ENCODE data around the gene AIG1. TPM values are rescaled to one million over a fixed set of nuclear protein-coding genes. Genes with fewer than 3 reads are reported as not detected.

The AIG1 gene
- total RNA-seq, 1 experiment from 2014 or later, result 29.9 TPM

DNA sequence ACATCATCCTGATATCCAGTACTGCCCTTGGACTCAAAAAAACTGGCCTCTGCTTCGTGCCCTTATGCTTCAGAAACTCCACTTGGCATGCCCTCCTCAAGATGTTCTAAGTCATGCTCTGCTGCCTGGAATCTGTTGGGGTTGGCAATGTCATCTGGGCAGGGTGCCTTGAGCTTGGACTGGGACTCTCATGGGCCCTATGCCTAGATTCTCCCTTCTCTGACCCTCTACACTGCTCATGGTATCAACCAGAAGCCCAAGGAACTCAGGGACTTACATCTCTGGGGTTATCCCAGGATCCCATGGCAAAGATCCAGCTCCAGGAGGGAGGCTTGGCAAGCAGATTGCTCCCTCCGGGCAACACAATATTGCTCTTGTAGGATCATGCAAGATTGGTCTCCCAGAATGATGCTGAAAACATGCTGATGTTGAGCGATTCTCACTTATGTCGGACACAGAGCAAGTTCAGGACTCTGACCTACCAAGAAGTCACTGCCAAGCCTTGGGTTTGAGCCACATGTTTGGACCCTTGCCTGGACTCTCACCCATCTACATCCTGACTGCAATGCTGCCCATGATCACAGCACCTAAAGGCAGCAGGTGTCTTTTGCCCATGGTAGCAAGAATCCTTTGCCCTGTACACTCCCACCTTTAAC, 301.0 kb downstream of the AIG1 start:
- DNase-seq (ENCODE audit: low read depth in 1 of 2, low spot score in 2 of 2), result no peak
- H3K4me3 ChIP-seq, result no peak overlapping the region
- no peak overlapping the region for H3K27ac ChIP-seq
- no peaks in the 10 kb centered on the region for H3K36me3 ChIP-seq
- no peaks in the 10 kb centered on the region for H3K27me3 ChIP-seq (replicated peaks)
- peaks cover 10% of the 10 kb centered on the region; the same call in 1 of the 2 replicates for H3K4me1 ChIP-seq (replicated peaks)
- no peaks in the 10 kb centered on the region for H3K9me3 ChIP-seq (replicated peaks)

DNA sequence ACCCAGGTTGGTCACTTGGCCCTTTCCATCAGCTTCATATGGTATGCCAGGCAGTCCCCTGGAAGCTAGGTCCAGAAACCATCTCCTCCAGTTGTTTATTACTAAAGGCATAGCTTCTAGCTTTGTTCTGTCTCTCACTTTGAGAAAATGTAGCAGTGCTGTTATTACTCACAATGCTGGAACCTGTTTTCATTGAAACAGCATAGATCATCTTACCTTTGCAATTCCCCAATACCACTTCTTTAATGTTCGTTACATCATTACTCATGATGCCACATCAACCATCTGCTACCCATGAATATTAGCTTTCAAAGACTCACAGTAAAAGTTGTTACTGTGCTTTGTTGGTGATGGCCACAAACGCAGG, 301.5 kb downstream of the AIG1 start:
- Histone ChIP-seq H3K4me3 (no peak overlapping the region), H3K27me3 (replicated peaks) (no peaks in the 10 kb centered on the region), H3K4me1 (replicated peaks) (peaks cover 10% of the 10 kb centered on the region; the same call in 1 of the 2 replicates), H3K36me3 (no peaks in the 10 kb centered on the region), H3K27ac (no peak overlapping the region), H3K9me3 (replicated peaks) (no peaks in the 10 kb centered on the region)
- DNase-seq (ENCODE audit: low read depth in 1 of 2, low spot score in 2 of 2), result no peak

DNA sequence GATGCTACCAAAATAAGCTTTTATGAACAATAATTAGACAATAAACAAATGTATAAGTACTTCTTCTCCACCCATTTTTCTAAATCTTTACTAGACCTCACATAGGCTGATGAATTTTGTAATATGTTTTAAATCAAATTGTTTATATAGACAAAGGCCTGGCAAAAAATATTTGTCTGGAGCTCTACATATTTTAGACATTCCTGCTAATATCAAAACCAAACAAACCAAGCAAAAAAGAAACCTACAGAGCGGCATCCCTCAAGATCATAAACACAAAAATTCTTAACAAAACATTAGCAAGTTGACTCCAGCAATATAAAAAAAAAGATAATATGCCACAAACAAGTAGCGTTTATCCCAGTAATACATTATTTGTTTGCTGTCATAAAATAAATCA, 302.6 kb downstream of the AIG1 start:
- DNase-seq (ENCODE audit: low read depth in 1 of 2, low spot score in 2 of 2), result peak in 1 of 2 experiments; percentile 5
- Histone ChIP-seq H3K36me3 (no peaks in the 10 kb centered on the region), H3K4me1 (replicated peaks) (peaks cover 6% of the 10 kb centered on the region; the same call in 1 of the 2 replicates), H3K9me3 (replicated peaks) (no peaks in the 10 kb centered on the region), H3K27me3 (replicated peaks) (no peaks in the 10 kb centered on the region), H3K4me3 (no peak overlapping the region), H3K27ac (no peak overlapping the region)

DNA sequence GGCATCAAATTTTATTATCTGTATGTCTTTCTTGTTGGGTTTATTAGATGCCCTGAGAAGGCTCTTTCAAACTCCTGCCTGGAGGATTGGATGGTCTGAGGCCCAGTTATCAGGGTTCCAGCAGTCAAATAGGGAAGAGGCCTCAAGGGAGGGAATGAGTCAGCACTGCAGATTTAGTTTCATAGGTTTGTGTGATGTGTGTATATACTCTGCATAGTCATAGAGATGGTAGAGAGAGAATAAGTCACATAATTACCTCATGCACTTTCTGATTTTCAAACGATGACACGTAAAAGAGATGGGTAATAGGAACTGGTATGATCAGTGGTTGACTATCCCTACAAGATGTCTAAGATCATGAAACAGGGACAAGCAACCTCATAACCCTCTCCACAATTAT, 307.7 kb downstream of the AIG1 start:
- Histone ChIP-seq H3K27ac (no peak overlapping the region), H3K27me3 (replicated peaks) (no peaks in the 10 kb centered on the region), H3K9me3 (replicated peaks) (peaks cover 2% of the 10 kb centered on the region; the same call in 1 of the 2 replicates), H3K36me3 (no peaks in the 10 kb centered on the region), H3K4me1 (replicated peaks) (no peaks in the 10 kb centered on the region), H3K4me3 (no peak overlapping the region)
- DNase-seq (ENCODE audit: low read depth in 1 of 2, low spot score in 2 of 2), result no peak

DNA sequence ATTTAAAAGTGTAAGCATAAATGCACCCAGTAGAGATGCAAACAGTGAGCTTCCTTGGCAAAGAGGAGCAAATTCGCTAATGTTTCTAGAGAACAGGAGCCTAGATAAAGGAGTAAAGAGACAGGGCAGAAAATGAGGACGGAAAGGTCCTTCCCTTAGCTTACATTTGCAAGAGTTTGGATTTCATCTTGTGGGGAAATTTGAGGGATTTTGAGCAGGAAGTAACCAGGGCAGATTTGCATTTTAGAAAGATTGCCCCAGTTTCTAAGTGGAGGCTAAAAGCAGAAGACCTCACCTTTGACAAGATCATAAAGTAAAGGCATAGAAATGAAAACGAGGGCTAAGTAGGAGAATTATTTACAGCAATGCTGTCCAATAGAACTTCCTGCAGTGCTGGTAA, 309.3 kb downstream of the AIG1 start:
- Histone ChIP-seq H3K36me3 (no peaks in the 10 kb centered on the region), H3K4me1 (replicated peaks) (no peaks in the 10 kb centered on the region), H3K27me3 (replicated peaks) (no peaks in the 10 kb centered on the region), H3K4me3 (no peak overlapping the region), H3K27ac (no peak overlapping the region), H3K9me3 (replicated peaks) (peaks cover 2% of the 10 kb centered on the region; the same call in 1 of the 2 replicates)
- no peak for DNase-seq (ENCODE audit: low read depth in 1 of 2, low spot score in 2 of 2)

DNA sequence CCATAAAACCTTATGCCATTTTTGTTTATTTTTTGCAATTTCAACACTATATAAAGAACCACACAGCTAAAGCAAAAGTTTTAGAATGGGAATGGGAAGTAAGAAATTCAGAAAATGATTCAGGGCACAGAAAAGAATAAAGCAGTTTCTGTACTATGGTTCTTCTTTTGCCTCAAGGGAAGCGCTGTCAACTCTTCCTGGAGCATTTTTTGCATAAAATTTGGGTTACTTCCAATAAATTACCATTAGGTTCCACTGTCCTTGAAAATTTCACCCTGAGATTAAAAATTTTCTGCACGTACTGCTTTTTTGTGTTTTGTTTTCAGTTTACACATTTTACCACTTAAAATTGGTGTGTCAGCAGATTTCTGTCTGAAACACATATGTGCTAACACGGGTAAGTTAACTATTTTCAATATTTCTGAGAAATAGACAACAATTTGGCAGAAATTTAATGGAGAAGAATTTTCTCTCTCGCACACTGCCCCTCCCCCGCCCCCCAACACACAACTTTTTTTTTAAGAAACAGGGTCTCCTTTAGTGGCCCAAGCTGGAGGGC, 310.2 kb downstream of the AIG1 start:
- no peaks in the 10 kb centered on the region for H3K27me3 ChIP-seq (replicated peaks)
- peaks cover 2% of the 10 kb centered on the region; the same call in 1 of the 2 replicates for H3K9me3 ChIP-seq (replicated peaks)
- no peaks in the 10 kb centered on the region for H3K4me1 ChIP-seq (replicated peaks)
- H3K4me3 ChIP-seq, result no peak overlapping the region
- no peaks in the 10 kb centered on the region for H3K36me3 ChIP-seq
- H3K27ac ChIP-seq, result no peak overlapping the region
- DNase-seq (ENCODE audit: low read depth in 1 of 2, low spot score in 2 of 2), result no peak

DNA sequence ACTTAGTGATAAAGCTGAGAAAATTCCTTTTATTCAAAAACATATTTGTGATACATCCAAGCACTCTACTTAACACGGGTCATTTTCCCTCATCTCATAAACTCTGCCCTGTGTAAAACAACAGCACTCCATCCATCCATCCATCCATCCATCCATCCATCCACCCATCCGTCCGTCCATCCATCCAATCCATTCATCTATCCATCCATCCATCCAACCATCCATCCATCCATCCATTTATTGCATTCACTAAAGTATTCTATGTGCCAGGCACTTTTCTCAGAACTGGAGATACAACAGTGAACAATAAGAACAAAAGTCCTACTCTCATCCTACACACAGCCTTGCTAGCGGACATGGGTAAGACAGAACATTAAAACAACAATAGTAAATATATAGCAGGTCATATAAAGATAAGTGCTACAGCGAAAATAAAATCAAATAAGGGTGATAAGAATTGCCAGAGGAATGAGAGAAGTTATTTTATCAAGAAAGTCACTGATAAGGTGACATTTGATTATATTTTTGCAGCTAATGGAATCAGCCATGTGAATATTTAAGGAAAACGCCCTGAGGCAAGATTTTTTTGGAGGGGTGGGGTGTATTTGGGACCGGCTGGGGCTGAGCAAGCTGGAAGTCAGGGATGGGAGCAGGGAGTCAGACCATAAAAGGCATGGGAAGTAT, 311.7 kb downstream of the AIG1 start:
- DNase-seq (ENCODE audit: low read depth in 1 of 2, low spot score in 2 of 2), result no peak
- H3K9me3 ChIP-seq (replicated peaks), result peaks cover 2% of the 10 kb centered on the region; the same call in 1 of the 2 replicates
- no peaks in the 10 kb centered on the region for H3K27me3 ChIP-seq (replicated peaks)
- no peaks in the 10 kb centered on the region for H3K36me3 ChIP-seq
- no peak overlapping the region for H3K4me3 ChIP-seq
- no peaks in the 10 kb centered on the region for H3K4me1 ChIP-seq (replicated peaks)
- H3K27ac ChIP-seq, result no peak overlapping the region

DNA sequence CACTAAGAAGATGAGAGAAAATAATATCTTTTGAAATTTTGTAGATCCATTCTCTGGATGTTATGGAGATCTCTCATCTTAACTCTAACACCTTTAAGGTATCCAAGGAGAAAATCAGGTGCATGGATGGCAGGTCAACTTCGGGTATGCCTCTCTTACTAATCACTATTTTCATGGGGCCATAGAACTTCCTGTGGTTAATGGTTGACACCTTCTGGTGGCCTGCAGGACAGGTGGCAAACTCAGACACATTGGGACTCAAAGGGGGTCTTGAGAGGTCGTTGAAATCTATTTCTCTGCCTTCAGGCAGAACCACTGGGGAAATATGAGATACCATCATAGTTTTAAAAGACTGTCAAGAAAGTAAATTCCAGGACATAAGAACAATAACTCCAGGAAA, 313.3 kb downstream of the AIG1 start:
- Histone ChIP-seq H3K27ac (no peak overlapping the region), H3K4me3 (no peak overlapping the region), H3K36me3 (no peaks in the 10 kb centered on the region), H3K27me3 (replicated peaks) (no peaks in the 10 kb centered on the region), H3K4me1 (replicated peaks) (no peaks in the 10 kb centered on the region), H3K9me3 (replicated peaks) (0 out of 2 replicates have a peak, but pooled peaks cover 2% of the 10 kb centered on the region)
- no peak for DNase-seq (ENCODE audit: low read depth in 1 of 2, low spot score in 2 of 2)

DNA sequence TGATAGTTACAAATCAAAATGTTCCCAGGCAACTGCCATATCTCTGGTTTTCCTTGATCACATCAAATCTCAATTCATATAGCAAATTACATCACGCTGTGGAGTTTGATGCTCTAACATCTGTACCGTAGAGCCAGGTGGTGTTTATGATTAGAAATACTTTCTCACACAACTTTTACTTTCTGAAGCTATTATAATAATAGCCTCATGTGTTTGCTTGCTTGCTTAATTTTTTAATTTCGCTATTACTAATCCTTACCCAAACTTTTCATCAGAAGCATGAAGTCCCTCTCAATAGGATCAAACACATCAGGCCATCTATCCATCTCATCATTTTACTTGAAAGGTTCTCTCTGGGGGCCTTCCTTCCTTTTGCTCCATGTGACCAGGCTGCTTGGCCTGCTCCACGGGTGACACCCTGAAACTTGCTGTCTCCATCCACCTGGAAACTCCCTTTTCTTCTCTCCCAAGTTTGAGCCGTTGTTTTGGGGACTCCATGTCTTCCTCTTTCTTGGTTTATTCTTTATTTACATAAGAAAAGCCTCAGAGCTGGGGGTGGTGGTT, 314.4 kb downstream of the AIG1 start:
- DNase-seq (ENCODE audit: low read depth in 1 of 2, low spot score in 2 of 2), result no peak
- no peaks in the 10 kb centered on the region for H3K36me3 ChIP-seq
- no peaks in the 10 kb centered on the region for H3K27me3 ChIP-seq (replicated peaks)
- no peak overlapping the region for H3K27ac ChIP-seq
- H3K9me3 ChIP-seq (replicated peaks), result 0 out of 2 replicates have a peak, but pooled peaks cover 2% of the 10 kb centered on the region
- no peak overlapping the region for H3K4me3 ChIP-seq
- no peaks in the 10 kb centered on the region for H3K4me1 ChIP-seq (replicated peaks)

DNA sequence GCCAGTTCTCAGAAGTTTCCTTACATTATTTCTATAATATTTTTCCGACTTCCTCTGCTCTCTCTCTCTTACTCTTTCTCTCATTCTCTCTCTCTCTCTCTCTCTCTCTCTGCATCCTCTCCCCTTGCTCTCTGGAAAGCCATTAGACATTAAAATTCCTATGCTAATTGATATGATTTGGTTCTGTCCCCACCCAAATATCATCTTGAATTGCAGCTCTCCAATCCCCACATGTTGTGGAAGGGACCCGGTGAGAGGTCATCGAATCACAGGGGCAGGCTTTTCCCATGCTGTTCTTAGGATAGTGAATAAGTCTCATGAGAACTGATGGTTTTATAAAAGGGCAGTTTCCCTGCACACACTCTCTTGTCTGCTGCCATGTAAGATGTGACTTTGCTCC, 315.7 kb downstream of the AIG1 start:
- H3K4me1 ChIP-seq (replicated peaks), result no peaks in the 10 kb centered on the region
- no peaks in the 10 kb centered on the region for H3K27me3 ChIP-seq (replicated peaks)
- H3K27ac ChIP-seq, result no peak overlapping the region
- H3K36me3 ChIP-seq, result no peaks in the 10 kb centered on the region
- H3K9me3 ChIP-seq (replicated peaks), result 0 out of 2 replicates have a peak, but pooled peaks cover 2% of the 10 kb centered on the region
- no peak overlapping the region for H3K4me3 ChIP-seq
- no peak for DNase-seq (ENCODE audit: low read depth in 1 of 2, low spot score in 2 of 2)

DNA sequence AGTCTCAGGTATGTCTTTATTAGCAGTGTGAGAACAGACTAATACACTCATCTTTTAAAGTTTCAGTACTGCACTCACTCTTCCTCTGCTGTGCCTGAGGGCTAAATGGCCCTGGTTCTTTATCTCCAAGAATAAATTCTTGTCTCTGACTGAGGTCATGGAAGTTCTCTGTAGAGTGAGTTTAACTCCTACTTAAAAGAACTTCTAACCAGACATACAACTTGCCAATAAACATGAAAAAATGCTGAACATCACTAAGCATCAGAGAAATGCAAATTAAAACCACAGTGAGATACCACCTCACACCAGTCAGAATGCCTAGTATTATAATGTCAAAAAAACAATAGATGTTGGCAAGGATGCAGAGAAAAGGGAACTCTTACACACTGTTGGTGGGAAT, 316.2 kb downstream of the AIG1 start:
- Histone ChIP-seq H3K36me3 (no peaks in the 10 kb centered on the region), H3K4me3 (no peak overlapping the region), H3K9me3 (replicated peaks) (0 out of 2 replicates have a peak, but pooled peaks cover 2% of the 10 kb centered on the region), H3K27ac (no peak overlapping the region), H3K27me3 (replicated peaks) (no peaks in the 10 kb centered on the region), H3K4me1 (replicated peaks) (no peaks in the 10 kb centered on the region)
- DNase-seq (ENCODE audit: low read depth in 1 of 2, low spot score in 2 of 2), result no peak

DNA sequence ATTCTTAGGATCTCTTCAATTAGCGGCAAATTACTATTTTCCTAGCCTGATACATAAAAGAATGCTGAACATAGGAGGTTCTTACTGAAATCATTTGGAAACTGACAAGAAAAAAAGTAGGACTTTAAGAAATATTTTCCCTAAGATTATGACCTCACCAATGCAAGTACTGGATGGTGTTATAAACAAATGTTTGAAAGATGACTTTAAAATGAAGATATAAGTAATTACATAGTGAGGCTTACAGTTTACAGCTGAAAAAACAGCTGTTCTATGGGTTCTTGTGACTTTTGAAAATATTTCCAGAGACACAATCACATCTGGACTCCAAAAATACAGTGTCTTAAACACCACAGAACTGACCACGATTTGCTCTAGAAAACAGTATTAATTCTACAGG, 324.9 kb downstream of the AIG1 start:
- Histone ChIP-seq H3K4me1 (replicated peaks) (no peaks in the 10 kb centered on the region), H3K27me3 (replicated peaks) (no peaks in the 10 kb centered on the region), H3K4me3 (no peak overlapping the region), H3K36me3 (no peaks in the 10 kb centered on the region), H3K9me3 (replicated peaks) (no peaks in the 10 kb centered on the region; the same call in 1 of the 2 replicates), H3K27ac (no peak overlapping the region)
- no peak for DNase-seq (ENCODE audit: low read depth in 1 of 2, low spot score in 2 of 2)

DNA sequence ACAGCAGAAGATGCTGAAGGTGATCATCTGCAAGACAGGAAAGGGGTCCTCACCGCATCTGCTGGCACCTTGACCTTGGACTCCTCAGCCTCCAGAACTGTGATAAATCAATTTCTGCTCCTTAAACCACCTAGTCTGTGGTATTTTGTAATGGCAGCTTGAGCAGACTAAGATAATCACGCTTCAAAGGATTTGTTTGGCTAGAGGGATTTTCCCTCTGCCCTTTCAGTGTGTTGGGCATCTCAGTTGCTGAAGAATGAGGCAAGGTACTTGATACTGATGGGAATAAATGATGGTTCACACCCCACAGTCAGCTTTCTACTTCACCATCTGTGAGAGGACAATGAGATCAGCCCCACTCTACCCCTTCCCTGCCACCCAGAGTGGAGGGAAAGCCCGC, 329.6 kb downstream of the AIG1 start:
- no peak for DNase-seq (ENCODE audit: low read depth in 1 of 2, low spot score in 2 of 2)
- Histone ChIP-seq H3K4me1 (replicated peaks) (no peaks in the 10 kb centered on the region), H3K27me3 (replicated peaks) (no peaks in the 10 kb centered on the region), H3K9me3 (replicated peaks) (no peaks in the 10 kb centered on the region; the same call in 1 of the 2 replicates), H3K4me3 (no peak overlapping the region), H3K36me3 (no peaks in the 10 kb centered on the region), H3K27ac (no peak overlapping the region)

Data from SJSA1 (cell line).